K562 (cell line): Measurements from ENCODE around the gene GALNT9. TPM values are rescaled to one million over a fixed set of nuclear protein-coding genes. Genes with fewer than 3 reads are reported as not detected.

Experiments
- CEBPG ChIP-seq, 3 experiments: fragments of 200-800 bp in 1 of 3; sonication (Bioruptor generic) in 1 of 3; sonication (generic) in 1 of 3; formaldehyde crosslinking in 1 of 3; IDR thresholded peaks in 2 of 3; conservative IDR thresholded peaks in 1 of 3; 2 replicates each; pipeline versions ENCODE4 v1.6.1 to v1.8.0; 2016 to 2022; ENCODE audit warnings: missing compliant biosample characterization in 2 of 3, missing genetic modification characterization in 2 of 3, mild to moderate bottlenecking in 1 of 3, missing genetic modification reagents in 1 of 3
- UBTF ChIP-seq, 2 experiments: IDR thresholded peaks; 2 replicates each; pipeline ENCODE4 v1.6.1; 2012; ENCODE audit warnings: improper control_type of control experiment in 2 of 2, low read depth in 2 of 2, low read length in 2 of 2, borderline replicate concordance in 1 of 2
- polyA plus RNA-seq, 8 experiments: library from polyadenylated mRNA; depleted of rRNA in 4 of 8; stranded (reverse) in 5 of 8; unstranded in 3 of 8; fragments of >200 nt; fragmentation: Nextera tagmentation in 2 of 8; fragmentation: Illumina TruSeq in 1 of 8; extraction: Ambion mirVana in 2 of 8; extraction: Trizol in 1 of 8; gene quantifications; 2 replicates each; pipeline versions ENCODE4 v1.2.1 to v1.2.3, GENCODE V29; 2011 to 2014; ENCODE audit warnings: inconsistent platforms in 1 of 8, missing spikeins in 1 of 8
- total RNA-seq, 7 experiments: library from RNA; depleted of rRNA in 6 of 7; stranded (reverse); fragments of >200 nt in 6 of 7; fragmentation: Illumina TruSeq in 2 of 7; extraction: Trizol in 2 of 7; gene quantifications; 2 replicates each; pipeline versions ENCODE4 v1.2.1 to v1.2.3, GENCODE V29; 2011 to 2021; ENCODE audit warnings: low replicate concordance in 1 of 7
- TF ChIP-seq, protein P1 (sequence below): IDR thresholded peaks from 3 replicates; pipeline ENCODE4 v1.6.1; 2011; ENCODE audit warnings: borderline replicate concordance, mild to moderate bottlenecking; ENCODE audit not compliant: insufficient read length, insufficient read depth

GALNT9 gene
- total and polyA plus RNA-seq, 9 of the 15 experiments (the other 6 are each of a cell fraction or from before 2014, with no cell fraction given) = not detected

DNA sequence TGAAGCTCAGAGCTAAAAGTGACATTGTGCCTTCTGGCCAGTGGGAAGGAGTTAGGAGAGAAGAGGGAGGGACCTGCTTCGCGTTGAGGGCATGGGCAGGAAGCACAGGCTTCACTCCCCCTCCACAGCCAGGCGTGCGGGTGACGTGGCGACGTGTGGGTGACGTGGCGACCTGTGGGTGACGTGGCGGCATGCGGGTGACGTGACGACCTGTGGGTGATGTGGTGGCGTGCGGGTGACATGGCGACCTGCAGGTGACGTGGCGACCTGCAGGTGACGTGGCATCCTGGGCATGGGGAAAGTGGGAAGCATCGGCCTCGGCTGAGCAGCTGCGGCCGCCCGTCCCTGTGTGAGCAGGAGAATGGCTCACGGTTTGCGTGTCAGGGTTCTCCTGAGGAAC, 8.2 kb upstream of the GALNT9 start (continued):
- TF ChIP-seq, protein P1, sequence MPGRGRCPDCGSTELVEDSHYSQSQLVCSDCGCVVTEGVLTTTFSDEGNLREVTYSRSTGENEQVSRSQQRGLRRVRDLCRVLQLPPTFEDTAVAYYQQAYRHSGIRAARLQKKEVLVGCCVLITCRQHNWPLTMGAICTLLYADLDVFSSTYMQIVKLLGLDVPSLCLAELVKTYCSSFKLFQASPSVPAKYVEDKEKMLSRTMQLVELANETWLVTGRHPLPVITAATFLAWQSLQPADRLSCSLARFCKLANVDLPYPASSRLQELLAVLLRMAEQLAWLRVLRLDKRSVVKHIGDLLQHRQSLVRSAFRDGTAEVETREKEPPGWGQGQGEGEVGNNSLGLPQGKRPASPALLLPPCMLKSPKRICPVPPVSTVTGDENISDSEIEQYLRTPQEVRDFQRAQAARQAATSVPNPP = no peak
- TF ChIP-seq UBTF (IDR thresholded peaks at IDR 0.05; ENCODE audit: borderline replicate concordance in 1 of 2, low read depth in 2 of 2, low read length in 2 of 2) (no peak), CEBPG (CRISPR knock-in tag; IDR thresholded peaks at IDR 0.05) (no peak), CEBPG (tag; conservative IDR thresholded peaks at IDR 0.05 in 1 of 2, IDR thresholded peaks at IDR 0.05 in 1 of 2) (no peak)
